ENCODE data around the gene PRKG2.

Gene PRKG2

GRCh38 chr4:81211956-81212355 is 3.1 kb downstream of the PRKG2 start:
- H3K27me3 ChIP-seq (ENCODE audit: control insufficient read depth, insufficient read depth, low read length): no peaks in the 10 kb centered on the region
- H2AFZ ChIP-seq: no peak overlapping the region
- H3K4me1 ChIP-seq: no peaks in the 10 kb centered on the region
- no peak overlapping the region for H3K4me3 ChIP-seq (ENCODE audit: low read depth, low read length)
- H3K79me2 ChIP-seq: no peaks in the 10 kb centered on the region
- H3K9me3 ChIP-seq (ENCODE audit: control insufficient read depth, low read length): no peaks in the 10 kb centered on the region
- no peak overlapping the region for H3K4me2 ChIP-seq (ENCODE audit: low read length)
- H3K9ac ChIP-seq: no peak overlapping the region
- no peaks in the 10 kb centered on the region for H3K36me3 ChIP-seq (ENCODE audit: control insufficient read depth, insufficient read depth, low read length)
- H3K27ac ChIP-seq: no peak overlapping the region
- TF ChIP-seq, protein P1, sequence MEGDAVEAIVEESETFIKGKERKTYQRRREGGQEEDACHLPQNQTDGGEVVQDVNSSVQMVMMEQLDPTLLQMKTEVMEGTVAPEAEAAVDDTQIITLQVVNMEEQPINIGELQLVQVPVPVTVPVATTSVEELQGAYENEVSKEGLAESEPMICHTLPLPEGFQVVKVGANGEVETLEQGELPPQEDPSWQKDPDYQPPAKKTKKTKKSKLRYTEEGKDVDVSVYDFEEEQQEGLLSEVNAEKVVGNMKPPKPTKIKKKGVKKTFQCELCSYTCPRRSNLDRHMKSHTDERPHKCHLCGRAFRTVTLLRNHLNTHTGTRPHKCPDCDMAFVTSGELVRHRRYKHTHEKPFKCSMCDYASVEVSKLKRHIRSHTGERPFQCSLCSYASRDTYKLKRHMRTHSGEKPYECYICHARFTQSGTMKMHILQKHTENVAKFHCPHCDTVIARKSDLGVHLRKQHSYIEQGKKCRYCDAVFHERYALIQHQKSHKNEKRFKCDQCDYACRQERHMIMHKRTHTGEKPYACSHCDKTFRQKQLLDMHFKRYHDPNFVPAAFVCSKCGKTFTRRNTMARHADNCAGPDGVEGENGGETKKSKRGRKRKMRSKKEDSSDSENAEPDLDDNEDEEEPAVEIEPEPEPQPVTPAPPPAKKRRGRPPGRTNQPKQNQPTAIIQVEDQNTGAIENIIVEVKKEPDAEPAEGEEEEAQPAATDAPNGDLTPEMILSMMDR (IDR thresholded peaks at IDR 0.05): no peak

- Histone ChIP-seq H3K9ac (no peak overlapping the region), H3K27ac (no peak overlapping the region), H3K4me3 (ENCODE audit: low read depth, low read length) (no peak overlapping the region), H3K36me3 (ENCODE audit: control insufficient read depth, insufficient read depth, low read length) (no peaks in the 10 kb centered on the region), H3K27me3 (ENCODE audit: control insufficient read depth, insufficient read depth, low read length) (no peaks in the 10 kb centered on the region), H3K4me1 (no peaks in the 10 kb centered on the region), H3K79me2 (no peaks in the 10 kb centered on the region), H3K9me3 (ENCODE audit: control insufficient read depth, low read length) (no peaks in the 10 kb centered on the region), H2AFZ (no peak overlapping the region), H3K4me2 (ENCODE audit: low read length) (no peak overlapping the region)
- TF ChIP-seq, protein P1 (IDR thresholded peaks at IDR 0.05): no peak
Measured at GRCh38 chr4:81207828-81208227, 7.2 kb downstream of the PRKG2 start.

DNA sequence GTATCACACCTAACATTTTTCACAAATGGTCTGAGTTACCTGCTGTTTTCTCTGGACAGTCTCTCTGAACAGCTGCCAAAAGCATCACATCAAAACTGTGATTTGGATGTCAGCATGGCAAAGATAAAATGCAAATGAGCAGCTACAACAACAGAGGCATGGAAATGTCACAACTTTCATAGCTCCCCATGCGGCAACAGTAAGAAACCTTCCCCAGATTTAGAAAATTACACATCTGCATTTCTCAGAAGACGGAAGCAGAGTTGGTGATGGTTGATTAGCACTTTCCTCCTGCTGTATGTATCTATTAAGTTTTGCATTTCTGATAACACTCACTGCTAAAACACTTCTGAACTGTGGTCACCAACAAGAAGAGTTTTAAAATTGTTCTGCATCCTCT is 9.7 kb downstream of the PRKG2 start:
- Histone ChIP-seq H3K9ac (no peak overlapping the region), H3K4me1 (no peaks in the 10 kb centered on the region), H3K9me3 (ENCODE audit: control insufficient read depth, low read length) (no peaks in the 10 kb centered on the region), H3K4me2 (ENCODE audit: low read length) (no peak overlapping the region), H3K27me3 (ENCODE audit: control insufficient read depth, insufficient read depth, low read length) (no peaks in the 10 kb centered on the region), H3K4me3 (ENCODE audit: low read depth, low read length) (no peak overlapping the region), H3K79me2 (no peaks in the 10 kb centered on the region), H2AFZ (no peak overlapping the region), H3K36me3 (ENCODE audit: control insufficient read depth, insufficient read depth, low read length) (no peaks in the 10 kb centered on the region), H3K27ac (no peak overlapping the region)
- TF ChIP-seq, protein P1 (IDR thresholded peaks at IDR 0.05): no peak

DNA sequence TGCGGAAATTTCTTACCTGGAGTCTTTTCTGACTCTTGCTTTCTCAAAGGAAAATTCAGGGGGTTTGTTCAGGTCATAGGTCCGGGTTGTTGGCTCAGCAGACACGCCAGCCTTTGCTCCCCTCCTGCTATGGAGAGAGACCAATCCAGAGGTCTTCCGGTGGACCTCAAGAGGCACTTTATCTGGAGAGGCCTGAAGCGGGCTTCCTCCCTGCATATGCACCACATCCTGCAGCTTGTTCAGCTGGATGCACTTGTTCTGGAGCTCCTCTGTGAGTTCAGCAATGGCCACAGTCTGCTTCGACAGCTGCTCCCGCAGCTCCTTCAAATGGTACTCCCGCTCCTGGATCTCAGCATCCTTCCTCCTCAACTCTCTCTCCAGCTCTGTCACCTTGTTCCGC is 10.5 kb downstream of the PRKG2 start:
- no peaks in the 10 kb centered on the region for H3K79me2 ChIP-seq
- H3K36me3 ChIP-seq (ENCODE audit: control insufficient read depth, insufficient read depth, low read length): no peaks in the 10 kb centered on the region
- no peak overlapping the region for H3K4me3 ChIP-seq (ENCODE audit: low read depth, low read length)
- no peak overlapping the region for H3K27ac ChIP-seq
- H3K9me3 ChIP-seq (ENCODE audit: control insufficient read depth, low read length): no peaks in the 10 kb centered on the region
- TF ChIP-seq, protein P1 (IDR thresholded peaks at IDR 0.05): no peak
- H3K27me3 ChIP-seq (ENCODE audit: control insufficient read depth, insufficient read depth, low read length): no peaks in the 10 kb centered on the region
- no peak overlapping the region for H2AFZ ChIP-seq
- H3K4me2 ChIP-seq (ENCODE audit: low read length): no peak overlapping the region
- no peaks in the 10 kb centered on the region for H3K4me1 ChIP-seq
- no peak overlapping the region for H3K9ac ChIP-seq

GRCh38 chr4:81199831-81200230 is 15.2 kb downstream of the PRKG2 start:
- Histone ChIP-seq H3K9me3 (ENCODE audit: control insufficient read depth, low read length) (no peaks in the 10 kb centered on the region), H3K4me3 (ENCODE audit: low read depth, low read length) (no peak overlapping the region), H3K27me3 (ENCODE audit: control insufficient read depth, insufficient read depth, low read length) (no peaks in the 10 kb centered on the region), H3K36me3 (ENCODE audit: control insufficient read depth, insufficient read depth, low read length) (no peaks in the 10 kb centered on the region), H3K4me1 (no peaks in the 10 kb centered on the region), H3K4me2 (ENCODE audit: low read length) (no peak overlapping the region), H3K27ac (no peak overlapping the region), H3K9ac (no peak overlapping the region), H2AFZ (no peak overlapping the region), H3K79me2 (no peaks in the 10 kb centered on the region)
- TF ChIP-seq, protein P1 (IDR thresholded peaks at IDR 0.05): no peak
